ENCODE results near the gene TRIM24. TPM values are rescaled to one million over a fixed set of nuclear protein-coding genes. Genes with fewer than 3 reads are reported as not detected.
"Not testable (repeated sequence)": the region's sequence is repeated elsewhere in the genome, so short reads cannot be mapped to it uniquely, and the experiment has no call there.

The TRIM24 gene
- total RNA-seq, 1 experiment from 2014 or later, result 113 TPM

GRCh38 chr7:138481447-138482380, 21.7 kb downstream of the TRIM24 start:
- no peaks in the 10 kb centered on the region for H3K27me3 Mint-ChIP-seq (ENCODE audit: low read depth)
- CTCF ChIA-PET, result no interaction called here
- peaks cover 64% of the 10 kb centered on the region for H3K4me1 Mint-ChIP-seq
- DNase-seq (ENCODE audit: low spot score), result no peak
- H3K9me3 Mint-ChIP-seq, result peaks cover 5% of the 10 kb centered on the region
- POLR2A ChIA-PET, result no interaction called here
- no peak for ATAC-seq
- peaks cover 27% of the 10 kb centered on the region for H3K36me3 Mint-ChIP-seq
- peak overlapping the region; percentile 74 for H3K27ac Mint-ChIP-seq
- no peak overlapping the region for H3K4me3 Mint-ChIP-seq
- no peak for TF ChIP-seq ZBTB43 (CRISPR knock-in tag; IDR thresholded peaks at IDR 0.05)
- peak; percentile 44; the same call in 1 of the 2 replicates for TF ChIP-seq ZNF121 (CRISPR knock-in tag; IDR thresholded peaks at IDR 0.05)
- TF ChIP-seq SMAD3 (CRISPR knock-in tag; IDR thresholded peaks at IDR 0.05; ENCODE audit: borderline replicate concordance), result no peak
- no peak for TF ChIP-seq ERG (CRISPR knock-in tag; IDR thresholded peaks at IDR 0.05)
- no peak for TF ChIP-seq NFYB (CRISPR knock-in tag; conservative IDR thresholded peaks at IDR 0.05; ENCODE audit: low read depth)
- TF ChIP-seq ELF4 (CRISPR knock-in tag; IDR thresholded peaks at IDR 0.05; ENCODE audit: low read depth), result no peak

- Mint-ChIP-seq H3K36me3 (peaks cover 27% of the 10 kb centered on the region), H3K4me1 (peaks cover 69% of the 10 kb centered on the region), H3K9me3 (peaks cover 5% of the 10 kb centered on the region), H3K27me3 (ENCODE audit: low read depth) (no peaks in the 10 kb centered on the region), H3K4me3 (no peak overlapping the region), H3K27ac (no peak overlapping the region)
- ChIA-PET POLR2A (no interaction called here), CTCF (no interaction called here)
- TF ChIP-seq TCF7 (CRISPR knock-in tag; IDR thresholded peaks at IDR 0.05; ENCODE audit: low read depth) (no peak), AR (CRISPR knock-in tag; IDR thresholded peaks at IDR 0.05) (no peak), TP53 (CRISPR knock-in tag; IDR thresholded peaks at IDR 0.05) (no peak), CBFB (CRISPR knock-in tag; IDR thresholded peaks at IDR 0.05; ENCODE audit: low read depth) (no peak), STAT6 (CRISPR knock-in tag; conservative IDR thresholded peaks at IDR 0.05; ENCODE audit: low read depth) (no peak), ZNF416 (CRISPR knock-in tag; IDR thresholded peaks at IDR 0.05) (no peak), ZNF138 (CRISPR knock-in tag; conservative IDR thresholded peaks at IDR 0.05) (no peak), ZNF281 (CRISPR knock-in tag; IDR thresholded peaks at IDR 0.05) (no peak)
- ATAC-seq, result no peak
- no peak for DNase-seq (ENCODE audit: low spot score)
Measured at GRCh38 chr7:138483531-138483930, 23.5 kb downstream of the TRIM24 start.

GRCh38 chr7:138485508-138485907, 25.4 kb downstream of the TRIM24 start:
- H3K27ac Mint-ChIP-seq; H3K27me3 Mint-ChIP-seq (ENCODE audit: low read depth); H3K4me3 Mint-ChIP-seq; CTCF ChIA-PET; POLR2A ChIA-PET; H3K9me3 Mint-ChIP-seq; DNase-seq (ENCODE audit: low spot score); ATAC-seq: not testable (repeated sequence)
- Mint-ChIP-seq H3K4me1 (peaks cover 71% of the 10 kb centered on the region), H3K36me3 (peaks cover 28% of the 10 kb centered on the region)

GRCh38 chr7:138489139-138489538, 29.1 kb downstream of the TRIM24 start:
- Mint-ChIP-seq H3K36me3 (peaks cover 25% of the 10 kb centered on the region), H3K4me1 (peaks cover 75% of the 10 kb centered on the region), H3K27ac (peak overlapping the region; percentile 38)
- POLR2A ChIA-PET; H3K4me3 Mint-ChIP-seq; H3K9me3 Mint-ChIP-seq; CTCF ChIA-PET; H3K27me3 Mint-ChIP-seq (ENCODE audit: low read depth); ATAC-seq; DNase-seq (ENCODE audit: low spot score): not testable (repeated sequence)

Measured in WTC11 (cell line).